Measurements from ENCODE around the gene S1PR4. TPM values are rescaled to one million over a fixed set of nuclear protein-coding genes. Genes with fewer than 3 reads are reported as not detected.
"Not testable (repeated sequence)": the region's sequence is repeated elsewhere in the genome, so short reads cannot be mapped to it uniquely, and the experiment has no call there.

S1PR4 gene
- total RNA-seq, 1 experiment from 2014 or later = 0.26 TPM

GRCh38 chr19:3190470-3190770 lies 11.9 kb downstream of the S1PR4 start:
- ChIA-PET POLR2A (ENCODE audit: unreplicated experiment) (no interaction called here), CTCF (no interaction called here)
- ATAC-seq = no peak
- H3K9ac ChIP-seq (ENCODE audit: low read length) = no peak overlapping the region
- no TSS peak for BruUV-seq (replicated peaks)
- H3K4me2 ChIP-seq (ENCODE audit: low read length) = no peak overlapping the region
- H3K27me3 ChIP-seq (ENCODE audit: low read length) = no peaks in the 10 kb centered on the region
- peaks cover 16% of the 10 kb centered on the region for H4K20me1 ChIP-seq (ENCODE audit: low read length)
- intact Hi-C loops (cut with micrococcal nuclease) = no loop called here
- H3F3A ChIP-seq (ENCODE audit: low read length, unreplicated experiment) = no peaks in the 10 kb centered on the region
- H3K4me3 ChIP-seq (ENCODE audit: low read length) = no peak overlapping the region
- H3K9me3 ChIP-seq (ENCODE audit: low read length) = no peaks in the 10 kb centered on the region
- H3K4me1 ChIP-seq (ENCODE audit: insufficient read depth, low read length) = peaks cover 10% of the 10 kb centered on the region
- DNase-seq = no peak
- no peak overlapping the region for H3K27ac ChIP-seq (ENCODE audit: low read length)
- H3K9me2 ChIP-seq (replicated peaks; ENCODE audit: low read length) = no peaks in the 10 kb centered on the region
- H3K79me2 ChIP-seq (ENCODE audit: low read length) = peaks cover 77% of the 10 kb centered on the region
- TF ChIP-seq EZH2 (IDR thresholded peaks at IDR 0.05; ENCODE audit: low read length, unreplicated experiment) = no peak
- no peak for TF ChIP-seq EZH2phosphoT487 (IDR thresholded peaks at IDR 0.05; ENCODE audit: borderline replicate concordance, low read length)
- no peak for TF ChIP-seq CTCF (conservative IDR thresholded peaks at IDR 0.05; ENCODE audit: low read depth, low read length)
- H2AFZ ChIP-seq (ENCODE audit: low read length) = no peak overlapping the region
- peaks cover 2% of the 10 kb centered on the region; the same call in 1 of the 2 replicates for H3K36me3 ChIP-seq (ENCODE audit: low read depth, low read length)

- Histone ChIP-seq H3K4me2 (ENCODE audit: low read length) (no peak overlapping the region), H2AFZ (ENCODE audit: low read length) (no peak overlapping the region), H3K36me3 (ENCODE audit: low read depth, low read length) (peaks cover 2% of the 10 kb centered on the region; the same call in 1 of the 2 replicates), H3K4me3 (ENCODE audit: low read length) (no peak overlapping the region), H3K9me3 (ENCODE audit: low read length) (no peaks in the 10 kb centered on the region), H3K27me3 (ENCODE audit: low read length) (no peaks in the 10 kb centered on the region), H3K9ac (ENCODE audit: low read length) (no peak overlapping the region), H3K4me1 (ENCODE audit: insufficient read depth, low read length) (peaks cover 10% of the 10 kb centered on the region), H3K9me2 (replicated peaks; ENCODE audit: low read length) (no peaks in the 10 kb centered on the region), H3F3A (ENCODE audit: low read length, unreplicated experiment) (no peaks in the 10 kb centered on the region), H3K79me2 (ENCODE audit: low read length) (peaks cover 73% of the 10 kb centered on the region), H4K20me1 (ENCODE audit: low read length) (peaks cover 16% of the 10 kb centered on the region), H3K27ac (ENCODE audit: low read length) (no peak overlapping the region)
- DNase-seq (no peak), ATAC-seq (no peak)
- POLR2A ChIA-PET (ENCODE audit: unreplicated experiment) = no interaction called here
- BruUV-seq (replicated peaks) = no TSS peak
- intact Hi-C loops (cut with micrococcal nuclease) = no loop called here
- TF ChIP-seq EZH2phosphoT487 (IDR thresholded peaks at IDR 0.05; ENCODE audit: borderline replicate concordance, low read length) (no peak), EZH2 (IDR thresholded peaks at IDR 0.05; ENCODE audit: low read length, unreplicated experiment) (no peak), CTCF (conservative IDR thresholded peaks at IDR 0.05; ENCODE audit: low read depth, low read length) (no peak)
- CTCF ChIA-PET = interaction anchor here (0.5 kb wide), 1 partner anchor 33 kb away, joined by 3 read pairs; the partner anchor contains the start of gene CELF5
These were observed 12.6 kb downstream of the S1PR4 start for GRCh38 chr19:3190921-3191805.

GRCh38 chr19:3191806-3192104 lies 13.2 kb downstream of the S1PR4 start:
- H2AFZ ChIP-seq (ENCODE audit: low read length); H3K27ac ChIP-seq (ENCODE audit: low read length); DNase-seq; H3F3A ChIP-seq (ENCODE audit: low read length, unreplicated experiment); CTCF ChIA-PET; BruUV-seq (replicated peaks); POLR2A ChIA-PET (ENCODE audit: unreplicated experiment); intact Hi-C loops (cut with micrococcal nuclease); H3K9me3 ChIP-seq (ENCODE audit: low read length); H3K27me3 ChIP-seq (ENCODE audit: low read length); H3K4me3 ChIP-seq (ENCODE audit: low read length); H3K4me2 ChIP-seq (ENCODE audit: low read length); H3K9ac ChIP-seq (ENCODE audit: low read length); ATAC-seq; H3K36me3 ChIP-seq (ENCODE audit: low read depth, low read length); H3K9me2 ChIP-seq (replicated peaks; ENCODE audit: low read length): not testable (repeated sequence)
- peaks cover 10% of the 10 kb centered on the region for H3K4me1 ChIP-seq (ENCODE audit: insufficient read depth, low read length)
- peaks cover 16% of the 10 kb centered on the region for H4K20me1 ChIP-seq (ENCODE audit: low read length)
- H3K79me2 ChIP-seq (ENCODE audit: low read length) = peaks cover 67% of the 10 kb centered on the region
